ENCODE results near the gene NDUFS8. TPM values are rescaled to one million over a fixed set of nuclear protein-coding genes. Genes with fewer than 3 reads are reported as not detected.

NDUFS8 gene
- total and polyA plus RNA-seq, 2 of the 13 experiments (the other 11 are each of a cell fraction or from before 2014, with no cell fraction given), result 96.7 to 158 TPM

DNA sequence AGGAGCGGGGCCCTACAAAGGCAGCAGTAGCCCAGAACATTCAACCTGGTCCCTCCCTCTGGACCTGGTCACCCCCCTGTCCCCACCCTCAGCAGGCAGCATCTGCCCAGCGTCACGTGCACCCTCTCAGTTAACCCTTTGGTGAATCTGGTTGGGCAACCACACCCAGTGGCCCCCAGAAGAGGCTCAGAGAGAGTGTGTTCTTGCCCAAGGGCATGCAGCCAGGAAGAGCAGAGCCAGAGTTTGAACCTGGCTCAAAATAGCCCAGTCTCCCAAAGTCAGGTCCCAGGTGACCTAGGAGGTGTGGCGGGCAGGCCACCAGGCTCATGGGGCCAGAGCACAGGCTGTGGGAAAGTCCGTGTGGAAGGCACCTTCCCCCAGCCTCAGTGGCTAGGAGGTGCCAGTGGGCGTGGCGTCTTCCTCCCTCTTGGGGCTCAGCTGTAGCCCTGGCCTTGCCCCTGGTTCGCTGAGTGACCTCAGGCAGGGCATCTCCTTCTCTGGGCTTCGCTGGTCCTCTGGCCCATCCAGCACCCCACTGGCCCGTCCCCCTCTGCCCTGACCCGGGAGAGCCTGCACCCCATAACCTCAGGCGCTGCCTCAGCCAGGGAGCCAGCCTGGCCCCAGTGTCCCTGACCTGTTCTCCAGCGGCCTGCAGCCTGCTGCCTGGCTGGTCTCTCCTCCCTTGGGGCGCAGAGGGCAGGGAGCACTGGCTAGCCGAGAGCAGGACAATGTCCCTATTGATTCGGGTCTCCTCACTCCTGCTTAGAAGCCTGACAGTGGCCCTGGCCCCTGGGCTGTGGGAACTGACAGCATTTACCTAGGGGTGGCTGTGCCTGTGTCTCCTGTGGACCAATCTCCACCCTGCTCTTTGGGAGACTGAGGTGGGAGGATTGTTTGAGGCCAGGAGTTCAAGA is 13.3 kb upstream of the NDUFS8 start (continued):
- TF ChIP-seq MIER3 (CRISPR knock-in tag; IDR thresholded peaks at IDR 0.05; ENCODE audit: borderline replicate concordance) (peak; percentile 26; the same call in 1 of the 2 replicates), ZNF138 (CRISPR knock-in tag; IDR thresholded peaks at IDR 0.05; ENCODE audit: low read depth) (no peak), NFATC3 (CRISPR knock-in tag; IDR thresholded peaks at IDR 0.05) (no peak), SMAD3 (CRISPR knock-in tag; IDR thresholded peaks at IDR 0.05) (no peak; the same call in 1 of the 2 replicates), SPEN (CRISPR knock-in tag; IDR thresholded peaks at IDR 0.05; ENCODE audit: low read depth) (peak; percentile 74), SMARCC2 (IDR thresholded peaks at IDR 0.05) (no peak), ZBTB33 (CRISPR knock-in tag; IDR thresholded peaks at IDR 0.05) (no peak; the same call in 1 of the 2 replicates), PTBP1 (IDR thresholded peaks at IDR 0.05; ENCODE audit: low read depth, low read length, poor library complexity, severe bottlenecking) (peak; percentile 43), SSRP1 (CRISPR knock-in tag; IDR thresholded peaks at IDR 0.05) (peak; percentile 50; the same call in 1 of the 2 replicates), RBM39 (IDR thresholded peaks at IDR 0.05; ENCODE audit: low read depth, low read length, poor library complexity, severe bottlenecking) (no peak), ZKSCAN1 (IDR thresholded peaks at IDR 0.05; ENCODE audit: low read length) (no peak), ZKSCAN8 (CRISPR knock-in tag; IDR thresholded peaks at IDR 0.05; ENCODE audit: borderline replicate concordance) (peak; percentile 65; the same call in 1 of the 2 replicates), ZNF7 (CRISPR knock-in tag; IDR thresholded peaks at IDR 0.05) (no peak), AGO2 (optimal IDR thresholded peaks at IDR 0.05; ENCODE audit: low read depth, low read length) (peak; percentile 30), NFE2L1 (CRISPR knock-in tag; IDR thresholded peaks at IDR 0.05; ENCODE audit: borderline replicate concordance) (0 out of 2 replicates have a peak, but pooled peaks have one; percentile 39), KMT2A (CRISPR knock-in tag; IDR thresholded peaks at IDR 0.05) (peak; percentile 13; the same call in 1 of the 2 replicates), FOXA3 (CRISPR knock-in tag; IDR thresholded peaks at IDR 0.05) (peak; percentile 82)
- TF ChIP-seq, protein P1, sequence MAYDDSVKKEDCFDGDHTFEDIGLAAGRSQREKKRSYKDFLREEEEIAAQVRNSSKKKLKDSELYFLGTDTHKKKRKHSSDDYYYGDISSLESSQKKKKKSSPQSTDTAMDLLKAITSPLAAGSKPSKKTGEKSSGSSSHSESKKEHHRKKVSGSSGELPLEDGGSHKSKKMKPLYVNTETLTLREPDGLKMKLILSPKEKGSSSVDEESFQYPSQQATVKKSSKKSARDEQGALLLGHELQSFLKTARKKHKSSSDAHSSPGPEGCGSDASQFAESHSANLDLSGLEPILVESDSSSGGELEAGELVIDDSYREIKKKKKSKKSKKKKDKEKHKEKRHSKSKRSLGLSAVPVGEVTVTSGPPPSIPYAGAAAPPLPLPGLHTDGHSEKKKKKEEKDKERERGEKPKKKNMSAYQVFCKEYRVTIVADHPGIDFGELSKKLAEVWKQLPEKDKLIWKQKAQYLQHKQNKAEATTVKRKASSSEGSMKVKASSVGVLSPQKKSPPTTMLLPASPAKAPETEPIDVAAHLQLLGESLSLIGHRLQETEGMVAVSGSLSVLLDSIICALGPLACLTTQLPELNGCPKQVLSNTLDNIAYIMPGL (CRISPR knock-in tag; IDR thresholded peaks at IDR 0.05; ENCODE audit: borderline replicate concordance in 1 of 2, low read depth in 1 of 2), result peak; percentile 44 to 48; a peak in 2 of 4 replicates
- TF ChIP-seq, protein P2, sequence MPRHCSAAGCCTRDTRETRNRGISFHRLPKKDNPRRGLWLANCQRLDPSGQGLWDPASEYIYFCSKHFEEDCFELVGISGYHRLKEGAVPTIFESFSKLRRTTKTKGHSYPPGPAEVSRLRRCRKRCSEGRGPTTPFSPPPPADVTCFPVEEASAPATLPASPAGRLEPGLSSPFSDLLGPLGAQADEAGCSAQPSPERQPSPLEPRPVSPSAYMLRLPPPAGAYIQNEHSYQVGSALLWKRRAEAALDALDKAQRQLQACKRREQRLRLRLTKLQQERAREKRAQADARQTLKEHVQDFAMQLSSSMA (CRISPR knock-in tag; IDR thresholded peaks at IDR 0.05), result peak; percentile 81; the same call in 1 of the 2 replicates
- TF ChIP-seq, protein P3, sequence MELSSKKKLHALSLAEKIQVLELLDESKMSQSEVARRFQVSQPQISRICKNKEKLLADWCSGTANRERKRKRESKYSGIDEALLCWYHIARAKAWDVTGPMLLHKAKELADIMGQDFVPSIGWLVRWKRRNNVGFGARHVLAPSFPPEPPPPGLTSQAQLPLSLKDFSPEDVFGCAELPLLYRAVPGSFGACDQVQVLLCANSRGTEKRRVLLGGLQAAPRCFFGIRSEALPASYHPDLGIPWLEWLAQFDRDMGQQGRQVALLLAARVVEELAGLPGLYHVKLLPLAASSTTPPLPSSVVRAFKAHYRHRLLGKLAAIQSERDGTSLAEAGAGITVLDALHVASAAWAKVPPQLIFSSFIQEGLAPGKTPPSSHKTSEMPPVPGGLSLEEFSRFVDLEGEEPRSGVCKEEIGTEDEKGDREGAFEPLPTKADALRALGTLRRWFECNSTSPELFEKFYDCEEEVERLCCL (CRISPR knock-in tag; IDR thresholded peaks at IDR 0.05; ENCODE audit: borderline replicate concordance), result no peak
- TF ChIP-seq, protein P4, sequence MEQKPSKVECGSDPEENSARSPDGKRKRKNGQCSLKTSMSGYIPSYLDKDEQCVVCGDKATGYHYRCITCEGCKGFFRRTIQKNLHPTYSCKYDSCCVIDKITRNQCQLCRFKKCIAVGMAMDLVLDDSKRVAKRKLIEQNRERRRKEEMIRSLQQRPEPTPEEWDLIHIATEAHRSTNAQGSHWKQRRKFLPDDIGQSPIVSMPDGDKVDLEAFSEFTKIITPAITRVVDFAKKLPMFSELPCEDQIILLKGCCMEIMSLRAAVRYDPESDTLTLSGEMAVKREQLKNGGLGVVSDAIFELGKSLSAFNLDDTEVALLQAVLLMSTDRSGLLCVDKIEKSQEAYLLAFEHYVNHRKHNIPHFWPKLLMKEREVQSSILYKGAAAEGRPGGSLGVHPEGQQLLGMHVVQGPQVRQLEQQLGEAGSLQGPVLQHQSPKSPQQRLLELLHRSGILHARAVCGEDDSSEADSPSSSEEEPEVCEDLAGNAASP (CRISPR knock-in tag; IDR thresholded peaks at IDR 0.05; ENCODE audit: borderline replicate concordance), result peak; percentile 69; the same call in 1 of the 2 replicates
